ENCODE measurements around the gene METAP2.

DNA sequence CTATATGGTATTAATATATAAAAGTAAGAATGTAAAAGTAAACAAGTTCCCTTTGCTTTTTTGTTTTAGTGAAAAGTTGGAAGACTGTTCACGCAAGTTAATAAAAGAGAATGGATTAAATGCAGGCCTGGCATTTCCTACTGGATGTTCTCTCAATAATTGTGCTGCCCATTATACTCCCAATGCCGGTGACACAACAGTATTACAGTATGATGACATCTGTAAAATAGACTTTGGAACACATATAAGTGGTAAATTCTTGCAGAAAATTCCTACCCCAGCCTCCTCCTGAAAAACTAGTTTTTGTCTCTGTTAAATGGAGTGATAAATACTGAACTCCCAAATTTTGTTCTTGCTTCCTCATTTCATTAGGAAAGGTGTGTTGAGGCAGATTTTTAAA lies 20.9 kb downstream of the METAP2 start:
- TF ChIP-seq, protein P1, sequence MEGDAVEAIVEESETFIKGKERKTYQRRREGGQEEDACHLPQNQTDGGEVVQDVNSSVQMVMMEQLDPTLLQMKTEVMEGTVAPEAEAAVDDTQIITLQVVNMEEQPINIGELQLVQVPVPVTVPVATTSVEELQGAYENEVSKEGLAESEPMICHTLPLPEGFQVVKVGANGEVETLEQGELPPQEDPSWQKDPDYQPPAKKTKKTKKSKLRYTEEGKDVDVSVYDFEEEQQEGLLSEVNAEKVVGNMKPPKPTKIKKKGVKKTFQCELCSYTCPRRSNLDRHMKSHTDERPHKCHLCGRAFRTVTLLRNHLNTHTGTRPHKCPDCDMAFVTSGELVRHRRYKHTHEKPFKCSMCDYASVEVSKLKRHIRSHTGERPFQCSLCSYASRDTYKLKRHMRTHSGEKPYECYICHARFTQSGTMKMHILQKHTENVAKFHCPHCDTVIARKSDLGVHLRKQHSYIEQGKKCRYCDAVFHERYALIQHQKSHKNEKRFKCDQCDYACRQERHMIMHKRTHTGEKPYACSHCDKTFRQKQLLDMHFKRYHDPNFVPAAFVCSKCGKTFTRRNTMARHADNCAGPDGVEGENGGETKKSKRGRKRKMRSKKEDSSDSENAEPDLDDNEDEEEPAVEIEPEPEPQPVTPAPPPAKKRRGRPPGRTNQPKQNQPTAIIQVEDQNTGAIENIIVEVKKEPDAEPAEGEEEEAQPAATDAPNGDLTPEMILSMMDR (tag by site-specific recombination; IDR thresholded peaks at IDR 0.05), result no peak
- TF ChIP-seq ZNF114 (tag by site-specific recombination; IDR thresholded peaks at IDR 0.05) (no peak), ZNF707 (tag by site-specific recombination; IDR thresholded peaks at IDR 0.05) (no peak), ZSCAN18 (tag by site-specific recombination; IDR thresholded peaks at IDR 0.05) (no peak), KLF10 (tag by site-specific recombination; IDR thresholded peaks at IDR 0.05) (no peak), HOXA7 (CRISPR knock-in tag; IDR thresholded peaks at IDR 0.05; ENCODE audit: borderline replicate concordance) (no peak), ZNF629 (tag by site-specific recombination; IDR thresholded peaks at IDR 0.05) (no peak), ZNF776 (tag by site-specific recombination; IDR thresholded peaks at IDR 0.05; ENCODE audit: borderline replicate concordance) (no peak), ZNF398 (tag by site-specific recombination; IDR thresholded peaks at IDR 0.05) (no peak), ZNF274 (IDR thresholded peaks at IDR 0.05; ENCODE audit: low read length) (no peak), ZNF274 (tag by site-specific recombination; IDR thresholded peaks at IDR 0.05; ENCODE audit: borderline replicate concordance) (no peak), REST (tag by site-specific recombination; IDR thresholded peaks at IDR 0.05) (no peak)
- TF ChIP-seq, protein P2, sequence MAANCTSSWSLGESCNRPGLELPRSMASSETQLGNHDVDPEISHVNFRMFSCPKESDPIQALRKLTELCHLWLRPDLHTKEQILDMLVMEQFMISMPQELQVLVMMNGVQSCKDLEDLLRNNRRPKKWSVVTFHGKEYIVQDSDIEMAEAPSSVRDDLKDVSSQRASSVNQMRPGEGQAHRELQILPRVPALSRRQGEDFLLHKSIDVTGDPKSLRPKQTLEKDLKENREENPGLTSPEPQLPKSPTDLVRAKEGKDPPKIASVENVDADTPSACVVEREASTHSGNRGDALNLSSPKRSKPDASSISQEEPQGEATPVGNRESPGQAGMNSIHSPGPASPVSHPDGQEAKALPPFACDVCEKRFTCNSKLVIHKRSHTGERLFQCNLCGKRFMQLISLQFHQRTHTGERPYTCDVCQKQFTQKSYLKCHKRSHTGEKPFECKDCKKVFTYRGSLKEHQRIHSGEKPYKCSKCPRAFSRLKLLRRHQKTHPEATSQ (tag by site-specific recombination; IDR thresholded peaks at IDR 0.05), result no peak

All from HEK293 (cell line).